Hepatocyte (in vitro differentiated cells): Measurements from ENCODE around the gene OVOL1. TPM values are rescaled to one million over a fixed set of nuclear protein-coding genes. Genes with fewer than 3 reads are reported as not detected.
A peak's percentile ranks its signal among the peaks of the same experiment; 100 is the strongest.
"Not testable (repeated sequence)": the region's sequence is repeated elsewhere in the genome, so short reads cannot be mapped to it uniquely, and the experiment has no call there.

Experiments
- DNase-seq: peaks from one replicate; pipeline ENCODE4 v3.0.0-alpha.2; 2016; ENCODE audit warnings: low spot score
- H2AFZ ChIP-seq: fragments of 200-600 bp; sonication (generic); 2 replicates; pipeline ENCODE4 v1.6.0; 2016; ENCODE audit warnings: antibody characterized with exemption, mild to moderate bottlenecking
- H3K27ac ChIP-seq: fragments of 200-600 bp; sonication (generic); 2 replicates; pipeline ENCODE4 v1.5.1; 2016; ENCODE audit warnings: mild to moderate bottlenecking
- H3K27me3 ChIP-seq: fragments of 200-600 bp; sonication (generic); 2 replicates; pipeline ENCODE4 v1.6.1; 2016
- H3K36me3 ChIP-seq: fragments of 200-600 bp; sonication (generic); replicated peaks from 2 replicates; pipeline ENCODE4 v1.5.1; 2016; ENCODE audit warnings: low read depth; ENCODE audit not compliant: insufficient read depth
- H3K4me1 ChIP-seq: fragments of 200-600 bp; sonication (generic); 2 replicates; pipeline ENCODE4 v1.5.1; 2016; ENCODE audit warnings: mild to moderate bottlenecking, moderate library complexity; ENCODE audit not compliant: insufficient read depth
- H3K4me2 ChIP-seq: fragments of 200-600 bp; sonication (generic); 2 replicates; pipeline ENCODE4 v1.6.0; 2016
- H3K4me3 ChIP-seq: fragments of 200-600 bp; sonication (generic); 2 replicates; pipeline ENCODE4 v1.5.1; 2016; ENCODE audit warnings: mild to moderate bottlenecking
- H3K79me2 ChIP-seq: fragments of 200-600 bp; sonication (generic); 2 replicates; pipeline ENCODE4 v1.6.0; 2017; ENCODE audit warnings: mild to moderate bottlenecking
- H3K9me2 ChIP-seq: fragments of 200-600 bp; sonication (generic); replicated peaks from 2 replicates; pipeline ENCODE4 v1.6.0; 2017; ENCODE audit warnings: mild to moderate bottlenecking; ENCODE audit not compliant: insufficient read depth
- H3K9me3 ChIP-seq: fragments of 200-600 bp; sonication (generic); 2 replicates; pipeline ENCODE4 v1.5.1; 2016; ENCODE audit warnings: low read depth, mild to moderate bottlenecking
- H4K20me1 ChIP-seq: fragments of 200-600 bp; sonication (generic); 2 replicates; pipeline ENCODE4 v1.6.0; 2016; ENCODE audit warnings: mild to moderate bottlenecking; ENCODE audit not compliant: insufficient read depth, poor library complexity, severe bottlenecking
- CTCF ChIP-seq: fragments of 200-600 bp; sonication (generic); IDR thresholded peaks from 2 replicates; pipeline ENCODE4 v1.5.1; 2016; ENCODE audit warnings: antibody characterized with exemption, mild to moderate bottlenecking; ENCODE audit not compliant: poor library complexity
- EZH2 ChIP-seq: fragments of 200-600 bp; sonication (generic); IDR thresholded peaks from 2 replicates; pipeline ENCODE4 v1.6.1; 2016; ENCODE audit warnings: antibody characterized with exemption, mild to moderate bottlenecking, borderline replicate concordance
- EZH2phosphoT487 ChIP-seq: fragments of 200-600 bp; sonication (generic); IDR thresholded peaks from one replicate; pipeline ENCODE4 v1.6.1; 2018; ENCODE audit warnings: antibody characterized with exemption, mild to moderate bottlenecking, low read depth, moderate library complexity; ENCODE audit not compliant: unreplicated experiment, severe bottlenecking
- WGBS: methylation state at CpG from one replicate; pipeline ENCODE4 v1.1.6; 2016; ENCODE audit warnings: low lambda C conversion rate; ENCODE audit errors: missing lambda C conversion rate; 5-methylcytosine and 5-hydroxymethylcytosine counted together
- polyA plus RNA-seq: library from polyadenylated mRNA; unstranded; fragments of >200 nt; fragmentation: Nextera tagmentation; extraction: Ambion mirVana; gene quantifications from 2 replicates; pipeline ENCODE4 v1.2.1, GENCODE V29; 2016
- total RNA-seq: library from RNA; depleted of rRNA; stranded (reverse); fragments of >200 nt; gene quantifications from 2 replicates; pipeline ENCODE4 v1.2.3, GENCODE V29; 2014

Gene OVOL1
- total and polyA plus RNA-seq, 2 experiments from 2014 or later: 20.6 to 26.3 TPM

DNA sequence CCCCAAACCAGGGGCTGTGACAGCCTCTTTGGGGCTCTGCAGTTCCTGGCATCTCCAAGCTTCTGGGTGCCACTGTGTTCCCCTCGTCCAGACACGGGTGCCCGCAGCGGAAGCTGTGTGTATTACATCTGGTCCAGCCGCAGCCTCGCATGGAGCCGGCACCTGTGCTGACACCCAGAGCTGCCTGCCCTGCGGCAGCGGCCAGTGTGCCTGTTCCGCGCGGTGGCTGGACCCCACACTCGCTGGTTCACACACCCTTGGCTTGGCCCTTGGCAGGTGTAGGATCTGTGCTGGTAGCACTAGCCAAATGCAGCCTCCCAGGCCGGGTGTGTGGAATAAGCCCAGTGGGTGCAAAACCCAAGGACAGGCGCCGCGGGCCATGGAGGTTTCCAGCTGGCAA is 41.8 kb upstream of the OVOL1 start:
- DNase-seq: no peak
- Histone ChIP-seq H2AFZ (no peak overlapping the region), H3K4me2 (no peak overlapping the region), H4K20me1 (no peaks in the 10 kb centered on the region), H3K9me3 (no peaks in the 10 kb centered on the region), H3K79me2 (no peaks in the 10 kb centered on the region), H3K27me3 (peaks cover 23% of the 10 kb centered on the region), H3K4me3 (no peak overlapping the region), H3K27ac (no peak overlapping the region), H3K9me2 (no peaks in the 10 kb centered on the region), H3K4me1 (no peaks in the 10 kb centered on the region), H3K36me3 (no peaks in the 10 kb centered on the region)
- WGBS: 94% methylated on average over 15 of the region's 17 CpGs
- TF ChIP-seq EZH2phosphoT487 (no peak), CTCF (no peak), EZH2 (no peak)

DNA sequence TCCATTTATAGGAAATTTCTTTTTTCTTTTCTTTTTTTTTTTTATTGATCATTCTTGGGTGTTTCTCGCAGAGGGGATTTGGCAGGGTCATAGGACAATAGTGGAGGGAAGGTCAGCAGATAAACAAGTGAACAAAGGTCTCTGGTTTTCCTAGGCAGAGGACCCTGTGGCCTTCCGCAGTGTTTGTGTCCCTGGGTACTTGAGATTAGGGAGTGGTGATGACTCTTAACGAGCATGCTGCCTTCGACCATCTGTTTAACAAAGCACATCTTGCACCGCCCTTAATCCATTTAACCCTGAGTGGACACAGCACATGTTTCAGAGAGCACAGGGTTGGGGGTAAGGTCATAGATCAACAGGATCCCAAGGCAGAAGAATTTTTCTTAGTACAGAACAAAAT is 24.7 kb upstream of the OVOL1 start:
- H4K20me1 ChIP-seq, H3K4me2 ChIP-seq, H3K4me3 ChIP-seq, H3K9me2 ChIP-seq, H3K9me3 ChIP-seq, DNase-seq, H3K36me3 ChIP-seq, H3K79me2 ChIP-seq, H3K4me1 ChIP-seq, H2AFZ ChIP-seq, H3K27me3 ChIP-seq, H3K27ac ChIP-seq: not testable (repeated sequence)
- 43% methylated on average over 5 of the region's 5 CpGs for WGBS

DNA sequence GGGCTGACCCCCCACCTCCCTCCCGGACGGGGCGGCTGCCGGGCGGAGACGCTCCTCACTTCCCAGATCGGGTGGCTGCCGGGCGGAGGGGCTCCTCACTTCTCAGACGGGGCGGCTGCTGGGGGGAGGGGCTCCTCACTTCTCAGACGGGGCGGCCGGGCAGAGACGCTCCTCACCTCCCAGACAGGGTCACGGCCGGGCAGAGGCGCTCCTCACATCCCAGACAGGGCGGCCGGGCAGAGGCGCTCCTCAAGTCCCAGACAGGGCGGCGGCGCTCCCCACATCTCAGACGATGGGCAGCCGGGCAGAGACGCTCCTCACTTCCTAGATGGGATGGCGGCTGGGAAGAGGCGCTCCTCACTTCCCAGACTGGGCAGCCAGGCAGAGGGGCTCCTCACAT is 24.0 kb upstream of the OVOL1 start:
- H3K4me3 ChIP-seq, DNase-seq, H3K4me2 ChIP-seq, H2AFZ ChIP-seq, H3K9me2 ChIP-seq, H3K27ac ChIP-seq, H3K4me1 ChIP-seq, H4K20me1 ChIP-seq, H3K36me3 ChIP-seq, H3K9me3 ChIP-seq, H3K79me2 ChIP-seq, H3K27me3 ChIP-seq: not testable (repeated sequence)
- WGBS: 97% methylated on average over 11 of the region's 29 CpGs

GRCh38 chr11:65764434-65764833 is 22.4 kb upstream of the OVOL1 start:
- WGBS: 63% methylated on average over 5 of the region's 5 CpGs
- Histone ChIP-seq H3K4me3 (no peak overlapping the region), H3K79me2 (no peaks in the 10 kb centered on the region), H3K9me3 (no peaks in the 10 kb centered on the region), H3K36me3 (no peaks in the 10 kb centered on the region), H3K4me2 (no peak overlapping the region), H3K27me3 (no peaks in the 10 kb centered on the region), H3K27ac (peak overlapping the region; percentile 20), H3K4me1 (peaks cover 6% of the 10 kb centered on the region), H3K9me2 (no peaks in the 10 kb centered on the region), H2AFZ (no peak overlapping the region), H4K20me1 (no peaks in the 10 kb centered on the region)
- TF ChIP-seq EZH2phosphoT487: no peak
- peak; percentile 32 for DNase-seq

DNA sequence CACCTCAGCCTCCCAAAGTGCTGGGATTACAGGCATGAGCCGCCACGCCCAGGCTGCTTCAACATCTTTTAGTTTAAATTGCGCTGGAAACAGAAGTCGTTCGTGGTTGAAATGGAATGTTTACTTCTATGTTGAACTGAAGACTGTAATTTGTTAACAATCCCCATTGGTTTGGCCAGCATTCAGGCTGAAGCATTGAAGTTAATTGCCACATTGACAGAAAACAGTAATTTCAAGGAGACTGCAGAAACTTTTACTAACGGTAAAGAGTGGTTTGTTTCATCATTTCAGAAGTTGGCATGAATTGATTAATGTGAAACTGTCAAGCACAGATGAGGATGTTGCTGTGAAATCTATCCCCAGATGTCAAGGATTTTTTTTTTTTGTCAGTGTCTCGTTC is 20.3 kb upstream of the OVOL1 start:
- Histone ChIP-seq H3K27ac (no peak overlapping the region), H2AFZ (no peak overlapping the region), H3K79me2 (no peaks in the 10 kb centered on the region), H3K4me3 (no peak overlapping the region), H3K4me1 (peaks cover 6% of the 10 kb centered on the region), H4K20me1 (no peaks in the 10 kb centered on the region), H3K27me3 (no peaks in the 10 kb centered on the region), H3K9me2 (no peaks in the 10 kb centered on the region), H3K9me3 (no peaks in the 10 kb centered on the region), H3K4me2 (no peak overlapping the region), H3K36me3 (no peaks in the 10 kb centered on the region)
- DNase-seq: no peak
- WGBS: 60% methylated on average over 7 of the region's 7 CpGs
- TF ChIP-seq EZH2: no peak
- no peak for TF ChIP-seq EZH2phosphoT487
- no peak for TF ChIP-seq CTCF
